G401 (cell line): ENCODE data around the gene HUNK. TPM values are rescaled to one million over a fixed set of nuclear protein-coding genes. Genes with fewer than 3 reads are reported as not detected.

Experiments used
- DNase-seq: peaks from one replicate; pipeline ENCODE4 v3.0.0-alpha.2; 2015; ENCODE audit warnings: low spot score
- in situ Hi-C: cut with HindIII; loops from 2 replicates; pipeline ENCODE4 v1.10.0; 2016; ENCODE audit warnings: low sequenced_read_pairs, mixed read lengths
- total RNA-seq: library from RNA; depleted of rRNA; stranded (reverse); fragments of >200 nt; shearing (Covaris generic); gene quantifications from 2 replicates; pipeline ENCODE4 v1.2.3, GENCODE V29; 2014

The HUNK gene
- total RNA-seq, 1 experiment from 2014 or later: 0.07 TPM

GRCh38 chr21:31892686-31893085 lies 19.9 kb downstream of the HUNK start:
- DNase-seq: no peak
- in situ Hi-C loops: no loop called here

- in situ Hi-C loops: no loop called here
- no peak for DNase-seq
Observed at GRCh38 chr21:31893851-31894415, 21.1 kb downstream of the HUNK start.

DNA sequence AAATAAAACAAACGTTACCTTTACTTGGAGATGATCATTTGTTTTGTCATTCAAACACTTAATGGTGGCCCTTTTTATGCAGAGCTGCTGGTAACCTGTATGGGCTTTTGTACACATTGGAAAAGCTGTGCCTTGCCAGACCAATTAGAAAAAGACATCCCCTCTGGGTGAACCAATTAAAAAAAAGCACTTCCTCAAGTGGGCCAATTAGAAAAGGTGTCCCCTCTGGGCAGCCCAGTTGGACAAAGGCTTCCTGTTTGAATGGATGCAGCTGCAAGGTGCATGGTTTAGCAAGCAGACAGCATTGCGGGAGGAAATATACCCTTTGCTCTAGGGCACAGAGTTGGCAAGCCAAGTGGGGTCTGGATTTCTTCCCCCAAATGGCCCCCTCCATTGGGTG lies 21.6 kb downstream of the HUNK start:
- DNase-seq: no peak
- in situ Hi-C loops: no loop called here

DNA sequence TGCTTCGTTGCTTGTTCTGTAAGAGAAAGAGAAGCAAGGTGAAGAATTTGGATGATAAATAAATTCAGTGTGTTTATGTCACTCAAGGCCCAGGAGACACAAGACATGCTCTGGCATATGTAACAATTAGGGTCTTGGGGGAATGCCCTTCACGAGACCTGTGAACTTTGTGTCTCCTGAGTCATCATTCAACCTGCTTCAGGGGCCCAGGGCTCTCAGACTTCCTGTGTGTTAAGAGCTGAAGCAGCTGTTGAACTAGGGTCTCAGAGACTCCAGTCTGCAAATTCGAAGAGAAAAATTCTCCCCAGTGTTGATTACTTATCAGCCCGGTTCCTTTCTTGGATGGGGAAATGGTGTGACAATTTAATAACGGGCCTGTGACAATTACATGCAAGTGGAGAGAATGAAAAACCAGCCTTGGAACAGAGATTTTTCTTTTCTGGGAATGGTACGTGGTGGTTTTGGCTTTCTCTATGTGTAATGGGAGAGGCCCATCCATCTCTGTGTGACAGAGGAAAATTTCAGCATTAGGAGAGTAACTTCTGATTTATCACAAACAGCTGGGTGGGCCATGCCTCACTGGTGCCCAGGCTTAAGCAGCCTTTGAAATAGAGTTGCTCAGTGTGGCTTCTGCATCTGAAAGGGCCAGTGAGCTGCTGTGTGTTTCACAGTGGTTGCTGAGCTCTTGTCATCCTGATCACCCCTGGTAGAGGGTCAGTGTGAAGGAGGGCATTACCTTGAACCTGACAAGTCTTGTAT lies 22.4 kb downstream of the HUNK start:
- DNase-seq: no peak
- in situ Hi-C loops: no loop called here

GRCh38 chr21:31896019-31896418 lies 23.2 kb downstream of the HUNK start:
- in situ Hi-C loops: no loop called here
- DNase-seq: no peak

GRCh38 chr21:31897311-31897710 lies 24.5 kb downstream of the HUNK start:
- DNase-seq: no peak
- in situ Hi-C loops: no loop called here

- in situ Hi-C loops: no loop called here
- DNase-seq: no peak
Observed at GRCh38 chr21:31898933-31899630, 26.3 kb downstream of the HUNK start.

- DNase-seq: no peak
- in situ Hi-C loops: no loop called here
Observed at GRCh38 chr21:31900121-31900895, 27.5 kb downstream of the HUNK start.

- DNase-seq: no peak
- in situ Hi-C loops: no loop called here
Observed at GRCh38 chr21:31901315-31901714, 28.5 kb downstream of the HUNK start.

DNA sequence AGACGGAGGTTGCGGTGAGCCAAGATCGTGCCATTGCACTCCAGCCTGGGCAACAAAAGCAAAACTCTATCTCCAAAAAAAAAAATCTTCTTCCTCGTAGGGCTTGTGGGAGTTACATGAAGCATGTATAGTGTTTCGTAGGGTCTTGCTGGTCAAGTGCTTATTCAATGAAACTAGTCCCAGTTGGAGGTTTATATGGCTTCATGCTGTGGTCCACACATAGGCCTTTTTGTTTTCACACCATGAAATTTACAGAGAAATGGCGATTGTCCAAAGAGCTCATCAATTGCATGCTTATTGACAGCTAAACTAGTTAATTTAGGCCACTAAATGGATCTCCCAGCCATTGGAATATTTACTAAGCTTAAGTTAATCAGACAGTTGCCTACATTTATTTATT lies 29.6 kb downstream of the HUNK start:
- no peak for DNase-seq
- in situ Hi-C loops: no loop called here

DNA sequence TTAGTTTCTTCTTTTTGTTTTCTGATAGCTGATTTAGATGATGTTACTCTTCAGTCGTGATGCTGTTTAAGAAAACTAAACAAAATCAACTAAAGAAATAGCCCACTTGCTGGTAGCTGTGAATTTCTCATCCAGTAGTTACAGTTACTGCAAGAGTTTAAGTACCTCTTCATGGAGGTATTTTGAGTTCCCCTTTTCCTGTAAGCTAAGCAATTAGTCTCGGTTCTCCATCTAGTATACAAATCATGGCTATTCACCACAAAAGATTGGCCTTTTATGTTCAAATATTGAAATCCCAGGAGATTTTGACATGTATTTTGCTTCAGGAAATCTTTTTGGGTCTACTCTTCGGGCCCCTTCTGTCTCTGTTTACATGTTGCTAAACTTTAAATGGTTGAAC lies 31.1 kb downstream of the HUNK start:
- no peak for DNase-seq
- in situ Hi-C loops: no loop called here

GRCh38 chr21:31905503-31906451 lies 33.0 kb downstream of the HUNK start:
- in situ Hi-C loops: no loop called here
- DNase-seq: no peak

GRCh38 chr21:31908106-31909031 lies 35.5 kb downstream of the HUNK start:
- no peak for DNase-seq
- in situ Hi-C loops: no loop called here

- DNase-seq: no peak
- in situ Hi-C loops: no loop called here
Observed at GRCh38 chr21:31909153-31910073, 36.6 kb downstream of the HUNK start.

GRCh38 chr21:31910074-31910470 lies 37.3 kb downstream of the HUNK start:
- in situ Hi-C loops: no loop called here
- no peak for DNase-seq

GRCh38 chr21:31911138-31911907 lies 38.5 kb downstream of the HUNK start:
- in situ Hi-C loops: no loop called here
- DNase-seq: no peak
